T-helper 1 cell treated with Interleukin-12 subunit alpha and Interleukin-12 subunit beta and Interleukin-4 antibody, amounts not matched to agents 30 ng/mL and 1 ng/mL, for 36 hours (primary cell): ENCODE data around the gene ACOX1. TPM values are rescaled to one million over a fixed set of nuclear protein-coding genes. Genes with fewer than 3 reads are reported as not detected.

Source experiments
- intact Hi-C: fragments of 100-400 bp; cut with micrococcal nuclease; formaldehyde crosslinking; loops from one replicate; pipeline ENCODE4 v1.15.1; 2024
- total RNA-seq: library from RNA; stranded (reverse); gene quantifications from 2 replicates; pipeline ENCODE4 v1.2.3, GENCODE V29; 2022

Gene ACOX1
- total RNA-seq, 1 donor from 2014 or later, result 38.1 TPM

DNA sequence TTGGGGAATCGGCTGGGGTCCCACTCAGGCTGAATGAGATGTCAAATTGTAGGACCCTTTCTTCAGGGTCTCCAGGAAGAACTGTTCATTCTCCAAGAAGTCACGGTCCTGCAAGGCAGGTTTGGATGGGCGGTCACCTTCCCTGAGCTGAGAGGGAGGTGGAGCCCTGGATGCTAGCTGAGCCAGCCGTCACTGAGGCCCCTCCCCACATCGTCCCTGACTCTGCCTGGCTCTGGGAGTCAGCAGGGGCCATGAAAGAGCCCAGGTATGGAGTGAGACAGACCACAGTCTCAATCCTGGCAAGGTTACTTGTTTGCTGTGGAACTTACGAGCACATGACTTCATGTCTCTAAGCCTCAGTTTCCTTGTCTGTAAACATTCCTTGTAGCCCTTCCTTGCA, 68.3 kb downstream of the ACOX1 start:
- intact Hi-C loops, result no loop called here

DNA sequence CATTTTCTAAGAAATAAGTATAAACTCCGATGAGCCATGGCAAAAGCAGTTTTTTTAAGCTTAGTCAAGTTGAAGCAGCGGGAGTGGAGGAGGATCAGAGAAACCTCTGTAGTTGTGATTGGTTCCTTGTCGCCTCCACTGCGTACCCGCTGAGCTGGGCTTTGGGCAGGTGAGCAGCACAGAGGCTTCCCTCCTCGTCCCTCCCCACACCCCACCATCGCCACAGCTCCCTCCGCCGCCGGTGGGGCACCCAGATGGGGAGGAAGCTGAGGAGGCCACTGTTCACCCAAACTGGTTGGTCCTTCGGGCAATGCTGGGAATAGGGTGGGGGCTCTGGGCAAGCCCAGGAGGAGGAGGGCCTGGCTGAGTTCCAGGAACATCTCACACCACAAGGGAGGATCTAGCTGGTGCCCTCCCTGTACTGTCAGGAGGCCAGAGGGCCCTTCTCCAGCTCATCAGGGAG, 69.1 kb downstream of the ACOX1 start:
- intact Hi-C loops, result loop anchor here (10.0 kb wide), 1 partner anchor 165 kb away; the partner anchor contains the start of genes GALR2, SRP68 and ZACN

DNA sequence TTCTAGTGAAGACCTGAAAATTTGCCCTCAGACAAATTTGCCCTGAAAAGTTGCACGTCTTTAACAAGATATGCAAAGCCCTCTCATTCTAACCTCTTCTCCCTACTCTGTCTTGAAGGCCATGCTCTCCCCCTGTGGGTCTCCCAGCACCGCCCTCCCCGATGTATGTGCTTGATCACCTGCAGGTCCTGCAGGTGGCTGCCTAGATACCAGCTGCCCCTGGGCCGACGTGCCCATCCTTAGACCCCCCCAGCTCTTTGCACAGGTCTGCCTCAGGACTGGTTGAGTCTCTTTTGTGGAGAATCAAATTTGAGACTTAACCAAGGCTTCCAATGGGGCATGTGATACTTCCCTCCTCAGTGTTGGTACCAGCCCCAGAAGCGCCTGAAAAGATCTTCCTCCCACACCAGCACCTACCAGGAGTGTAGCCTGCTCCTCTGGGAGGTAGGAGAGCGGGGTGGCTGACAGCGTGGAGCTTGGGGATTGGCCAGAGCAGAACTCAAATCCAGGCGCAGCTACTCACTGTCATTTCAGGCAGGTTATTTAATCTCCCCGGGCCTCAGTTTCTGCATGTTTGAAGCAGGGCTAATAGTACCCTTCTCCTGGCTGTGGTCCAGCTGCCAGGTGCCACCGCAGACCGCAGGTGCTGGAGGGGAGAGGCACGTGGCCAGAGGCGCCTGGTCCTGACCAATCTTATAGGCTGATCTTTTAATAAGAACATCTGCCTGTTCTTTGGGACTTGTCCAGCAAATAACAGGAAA, 69.7 kb downstream of the ACOX1 start:
- intact Hi-C loops, result loop anchor here (10.0 kb wide), 1 partner anchor 166 kb away; the partner anchor contains the start of genes GALR2, SRP68 and ZACN

DNA sequence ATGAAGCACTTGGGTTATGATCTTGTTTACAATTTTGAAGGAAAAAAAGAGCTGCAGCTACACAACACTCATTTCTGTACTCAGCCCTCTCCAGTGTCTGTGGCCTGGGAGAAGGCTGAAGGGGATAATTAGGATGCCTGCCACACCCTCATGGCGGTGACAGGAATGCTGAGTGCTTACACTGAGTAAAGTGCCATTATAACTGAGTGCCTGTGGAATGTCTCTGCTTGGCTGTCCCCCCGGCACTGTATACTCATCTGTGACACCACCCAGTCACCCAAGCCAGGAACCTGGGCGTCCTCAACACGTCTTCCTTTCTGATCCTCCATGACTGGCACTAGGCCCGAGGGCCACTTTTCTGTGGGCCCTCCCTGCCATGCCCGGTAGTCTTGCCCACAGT, 70.8 kb downstream of the ACOX1 start:
- intact Hi-C loops, result loop anchor here (10.0 kb wide), 1 partner anchor 167 kb away; the partner anchor contains the start of genes GALR2, SRP68 and ZACN

DNA sequence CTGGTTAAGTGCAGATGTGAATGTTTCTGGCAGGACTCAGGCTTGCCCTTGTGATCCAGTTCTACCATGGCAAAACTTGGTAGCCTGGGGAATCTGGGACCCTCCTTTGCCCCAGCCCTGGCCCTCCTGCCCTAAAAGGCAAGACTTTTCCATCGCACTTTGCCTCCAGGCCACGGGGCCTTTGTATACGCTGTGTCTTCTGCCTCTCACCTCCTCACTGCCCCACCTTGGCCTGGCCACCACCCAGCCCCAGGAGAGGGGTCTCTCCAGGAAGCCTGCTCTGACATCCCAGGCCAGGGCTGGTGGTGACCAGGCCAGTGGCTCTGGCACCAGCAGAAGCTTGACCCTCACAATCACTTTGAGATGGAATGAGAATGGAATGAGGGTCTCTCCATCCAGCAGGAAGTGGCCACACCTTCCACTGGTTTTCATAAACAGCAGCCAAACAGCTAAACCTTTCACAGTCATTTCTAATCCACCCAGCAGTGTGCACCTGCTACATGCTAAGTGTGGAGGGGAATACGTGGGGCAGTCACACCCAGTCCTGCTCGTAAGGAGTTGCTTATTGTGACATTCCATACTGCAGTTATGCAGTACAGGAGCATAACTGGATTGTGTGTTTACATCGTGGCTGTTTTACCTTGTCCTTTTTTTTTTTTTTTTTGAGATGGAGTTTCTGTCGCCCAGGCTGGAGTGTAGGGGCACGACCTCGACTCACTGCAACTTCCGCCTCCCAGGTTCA, 72.7 kb downstream of the ACOX1 start:
- intact Hi-C loops, result loop anchor here (10.0 kb wide), 1 partner anchor 168 kb away; the partner anchor contains the start of genes GALR2, SRP68 and ZACN

DNA sequence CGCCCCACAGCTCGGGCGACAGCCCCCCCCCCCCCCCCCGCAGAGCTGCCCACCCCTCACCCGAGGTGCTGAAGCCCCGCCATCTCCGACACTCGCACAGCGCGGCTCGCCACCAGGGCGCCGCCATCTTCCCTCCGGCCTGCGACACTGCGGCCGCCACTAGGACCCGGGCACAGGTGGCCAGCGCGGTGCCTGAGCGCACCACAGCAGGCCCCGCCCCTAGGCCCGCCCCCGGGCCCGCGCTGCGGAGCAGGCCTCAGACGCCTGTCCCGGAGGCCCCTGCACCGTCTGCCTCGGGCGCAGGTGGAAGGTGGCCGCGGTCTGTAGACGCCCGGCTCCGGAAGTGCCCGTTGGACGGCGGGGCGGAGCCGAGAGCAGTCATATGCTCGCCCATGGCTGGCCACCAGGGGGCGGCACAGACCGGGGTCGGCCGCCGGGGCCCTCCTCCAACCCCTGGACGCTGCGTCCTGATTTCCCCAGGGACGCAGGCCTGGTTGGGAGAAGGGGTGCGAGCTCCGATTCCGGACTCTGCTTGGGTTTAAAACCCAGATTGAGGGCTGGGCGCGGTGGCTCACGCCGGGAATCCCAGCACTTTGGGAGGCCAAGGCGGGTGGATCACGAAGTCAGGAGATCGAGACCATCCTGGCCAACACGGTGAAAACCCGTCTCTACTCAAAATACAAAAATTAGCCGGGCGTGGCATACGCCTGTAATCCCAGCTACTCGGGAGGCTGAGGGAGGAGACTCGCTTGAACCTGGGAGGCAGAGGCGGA, 74.0 kb downstream of the ACOX1 start, which contains the start of gene MRPL38:
Gene MRPL38, minus strand, starts transcription at position 136 of the 773 bp plus-strand sequence. Its CDS starts 9 bp downstream, at position 127.
- intact Hi-C loops, result loop anchor here (1.0 to 10.0 kb wide), 10 partner anchors 9 to 238 kb away; partner anchors contain the start of genes ACOX1, CDK3, FBF1 and GALR2

DNA sequence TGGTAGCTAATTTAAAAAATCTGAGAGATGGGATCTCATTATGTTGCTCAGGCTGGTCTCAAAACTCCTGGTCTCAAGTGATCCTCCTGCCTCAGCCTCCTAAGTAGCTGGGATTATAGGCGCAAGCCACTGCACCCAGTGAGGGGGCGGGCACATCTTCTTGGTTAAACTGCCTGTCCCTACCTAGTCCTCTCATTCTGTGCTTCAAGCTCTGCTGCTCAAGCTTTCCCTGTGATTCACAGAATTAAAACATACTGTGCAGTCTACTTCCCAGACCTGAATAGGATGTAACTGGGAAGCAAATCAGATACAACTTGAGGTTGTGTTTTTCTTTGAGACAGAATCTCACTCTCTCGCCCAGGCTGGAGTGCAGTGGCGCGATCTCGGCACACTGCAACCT, 76.6 kb downstream of the ACOX1 start:
- intact Hi-C loops, result loop anchor here (10.0 kb wide), 1 partner anchor 172 kb away; the partner anchor contains the start of genes GALR2, SRP68 and ZACN

DNA sequence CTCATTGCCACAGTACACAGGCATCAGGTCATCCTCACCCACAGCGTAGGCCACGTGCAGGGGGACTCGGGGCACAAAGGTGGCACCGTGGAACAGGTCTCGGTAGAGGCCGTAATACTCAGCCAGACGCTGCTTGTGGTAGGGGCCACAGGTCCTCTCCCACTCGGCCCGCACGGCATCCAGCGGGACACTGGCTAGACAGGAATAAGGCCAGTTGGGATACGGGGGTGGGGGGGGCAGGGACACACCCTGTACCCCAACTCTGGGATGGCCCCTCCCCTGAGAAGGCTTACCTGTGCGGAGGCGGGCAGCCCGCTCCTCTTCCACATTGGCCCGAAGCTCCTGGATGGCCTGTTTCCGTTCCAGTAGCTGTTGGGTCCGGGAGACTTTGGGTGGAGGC, 77.2 kb downstream of the ACOX1 start:
- intact Hi-C loops, result loop anchor here (10.0 kb wide), 1 partner anchor 173 kb away; the partner anchor contains the start of genes GALR2, SRP68 and ZACN

DNA sequence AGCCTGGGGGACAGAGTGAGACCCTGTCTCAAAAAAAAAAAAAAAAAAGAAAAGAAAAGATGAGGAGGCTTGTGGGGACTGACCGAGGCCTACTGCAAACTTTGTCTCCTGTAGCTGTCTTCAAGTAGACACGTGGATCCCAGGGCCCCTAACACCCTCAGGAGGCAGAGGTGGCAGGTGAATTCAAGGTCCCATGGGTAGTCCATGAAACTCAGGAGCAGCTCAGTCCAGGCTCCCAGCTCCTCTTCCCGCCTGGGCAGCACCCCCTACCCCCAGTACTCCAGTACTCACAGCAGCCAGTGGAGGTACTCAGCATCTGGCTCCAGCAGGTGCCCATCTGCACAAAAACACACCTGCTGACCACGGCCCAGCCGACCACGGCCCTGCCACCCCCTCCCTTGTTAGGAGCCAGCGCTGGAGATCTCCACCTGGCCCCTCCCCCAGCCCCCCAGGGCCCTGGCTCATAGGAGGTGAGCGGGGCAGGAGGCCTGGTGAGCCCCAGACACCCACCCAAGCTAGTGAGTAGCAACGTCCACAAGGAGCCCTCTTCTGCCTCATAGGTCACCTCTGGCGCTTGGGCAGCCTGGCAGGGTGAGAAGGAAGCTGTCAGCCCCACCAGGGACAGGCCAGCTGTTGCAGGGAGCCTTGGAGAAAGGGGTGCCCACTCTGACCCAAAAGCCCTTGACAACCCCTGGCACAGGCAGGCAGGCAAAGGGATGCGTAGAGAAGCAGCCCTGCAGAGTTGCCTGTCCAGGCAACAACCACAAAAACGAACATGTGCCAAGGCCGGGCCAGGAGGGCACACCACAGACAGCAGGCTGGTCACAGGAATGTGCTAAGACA, 78.1 kb downstream of the ACOX1 start:
- intact Hi-C loops, result loop anchor here (10.0 kb wide), 1 partner anchor 174 kb away; the partner anchor contains the start of genes GALR2, SRP68 and ZACN

DNA sequence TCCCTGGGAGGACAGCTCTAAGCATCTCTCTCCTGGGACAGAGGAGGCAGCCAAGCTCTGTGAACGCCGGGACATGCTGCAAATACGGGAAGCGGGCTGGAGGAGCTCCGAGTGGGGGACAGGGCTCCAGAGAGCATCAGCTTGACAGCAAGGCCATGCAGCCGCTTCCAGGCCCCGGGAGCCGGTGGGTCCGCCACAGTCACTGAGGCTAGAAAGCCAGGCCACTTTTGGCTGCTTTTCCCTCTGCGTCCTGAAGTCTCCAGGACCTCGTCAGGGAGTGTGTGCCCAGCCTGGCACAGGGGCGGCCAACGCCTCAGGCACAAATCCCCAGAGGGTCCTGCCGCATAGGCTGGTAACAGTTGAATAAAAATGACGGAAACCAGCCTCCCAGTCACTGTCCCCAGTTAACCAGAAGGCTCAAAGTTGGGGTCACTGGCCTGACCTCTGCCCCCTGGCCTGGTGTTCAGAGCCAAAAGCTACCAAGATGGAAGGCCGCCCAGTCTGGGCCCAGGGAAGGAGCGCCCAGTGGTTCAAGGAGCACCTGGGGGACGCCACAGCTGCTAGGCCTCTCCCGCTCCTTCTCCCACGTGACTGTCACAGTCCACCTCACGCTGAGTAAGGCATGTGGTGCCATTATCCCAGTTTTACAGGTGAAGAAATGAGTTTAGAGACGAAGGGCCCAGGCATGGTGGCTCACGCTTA, 79.0 kb downstream of the ACOX1 start:
- intact Hi-C loops, result loop anchor here (10.0 kb wide), 1 partner anchor 175 kb away; the partner anchor contains the start of genes GALR2, SRP68 and ZACN

DNA sequence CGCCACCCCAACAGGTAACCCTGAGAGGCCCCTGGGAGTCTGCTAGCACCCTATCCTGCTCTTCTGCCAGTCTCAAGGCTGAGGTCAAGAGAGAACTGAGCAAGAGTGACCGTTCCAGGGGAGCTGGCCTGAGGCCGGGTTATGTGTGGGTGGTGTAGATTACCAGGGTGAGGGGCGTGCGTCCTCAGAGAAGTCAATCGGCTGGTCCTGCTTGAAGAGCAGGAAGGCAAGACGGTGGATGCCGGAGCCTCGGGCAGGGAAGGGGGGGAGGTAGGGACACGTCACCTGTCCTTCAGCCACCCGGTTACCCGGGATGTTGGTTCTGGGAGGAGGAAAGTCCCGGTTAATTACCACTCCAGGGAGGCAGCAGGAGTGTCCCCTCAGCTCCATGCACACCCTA, 79.6 kb downstream of the ACOX1 start:
- intact Hi-C loops, result no loop called here

DNA sequence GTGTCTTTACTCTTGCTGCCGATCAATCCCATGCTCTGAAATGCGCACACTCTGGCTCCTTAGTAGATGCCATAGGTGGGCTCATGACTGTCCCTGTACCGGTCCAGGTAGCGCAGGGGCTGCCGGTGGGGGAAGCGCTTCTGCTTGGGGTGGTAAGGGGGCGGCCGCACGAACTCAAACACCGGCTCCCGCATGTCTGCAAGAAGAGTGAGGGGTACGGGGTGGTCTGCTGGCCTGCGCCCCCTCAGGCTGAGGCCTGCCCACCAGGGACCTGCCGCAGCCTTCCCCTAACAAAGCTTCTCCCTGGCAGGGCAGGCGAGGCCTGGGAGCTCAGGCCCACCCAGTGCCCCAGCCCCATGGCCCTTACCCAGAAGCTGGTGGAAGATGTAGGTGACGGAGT, 80.2 kb downstream of the ACOX1 start:
- intact Hi-C loops, result no loop called here

DNA sequence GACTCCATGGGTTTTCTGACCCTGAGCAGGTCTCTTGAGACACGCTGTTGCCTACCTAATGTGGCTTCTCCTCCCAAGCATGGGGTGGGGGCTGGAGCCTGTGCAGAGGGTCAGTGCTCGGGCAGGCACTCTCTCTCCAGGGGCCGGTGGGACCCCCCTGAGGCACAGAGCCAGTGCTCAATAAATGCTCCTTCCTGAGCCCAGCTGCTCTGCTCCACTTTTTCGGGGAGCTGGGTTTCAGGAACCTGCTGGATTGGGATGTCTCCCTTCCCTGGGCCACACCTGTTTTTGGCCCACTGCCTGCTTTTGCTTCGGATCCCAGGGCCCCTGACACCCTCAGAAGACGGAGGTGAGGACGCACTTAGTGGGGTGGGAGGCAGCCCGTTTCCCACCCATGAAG, 80.9 kb downstream of the ACOX1 start:
- intact Hi-C loops, result no loop called here

DNA sequence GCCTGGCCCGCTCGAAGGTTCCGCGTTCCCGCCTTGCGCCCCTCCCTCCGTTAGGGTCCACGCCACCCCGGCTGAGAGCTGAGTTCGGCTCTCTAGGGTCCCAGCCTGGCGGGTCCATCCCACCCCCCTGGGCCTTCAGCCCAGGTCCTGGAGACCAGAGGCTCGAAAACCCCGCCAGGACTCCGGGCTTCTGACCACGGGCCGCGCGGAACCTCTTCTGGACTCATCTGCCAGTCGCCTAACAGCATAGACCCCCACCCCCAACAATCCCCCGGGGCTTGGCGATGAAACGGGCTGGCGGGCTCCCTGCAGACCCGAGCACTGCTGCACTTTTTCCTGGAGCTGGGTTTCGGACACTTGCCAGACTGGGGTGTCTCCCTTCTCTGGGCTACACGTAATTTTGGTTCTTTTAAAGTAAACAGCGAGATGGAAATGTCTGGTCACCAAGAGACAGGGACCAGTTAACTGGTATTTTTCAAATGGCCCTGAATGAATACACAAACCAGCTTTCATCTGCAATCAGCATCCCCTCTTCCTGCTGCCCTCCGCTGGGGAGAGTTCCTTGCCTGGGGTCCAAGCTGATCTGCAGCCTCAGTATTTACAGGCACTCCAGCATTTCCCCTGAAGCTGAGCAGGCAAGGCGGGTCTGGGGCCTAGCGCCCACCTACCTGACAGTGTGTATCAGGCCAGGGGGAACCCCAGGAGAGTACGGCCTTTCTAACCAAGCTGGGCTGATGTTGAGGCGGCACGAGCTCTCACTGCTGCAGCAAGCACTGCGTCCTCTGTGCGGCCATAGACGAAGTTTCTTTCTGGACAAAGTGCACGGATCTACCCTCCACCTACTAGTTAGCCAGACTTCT, 81.6 kb downstream of the ACOX1 start:
- intact Hi-C loops, result loop anchor here (2.0 kb wide), 4 partner anchors 21 to 231 kb away; partner anchors contain the start of genes FBF1, RECQL5, SAP30BP and WBP2

DNA sequence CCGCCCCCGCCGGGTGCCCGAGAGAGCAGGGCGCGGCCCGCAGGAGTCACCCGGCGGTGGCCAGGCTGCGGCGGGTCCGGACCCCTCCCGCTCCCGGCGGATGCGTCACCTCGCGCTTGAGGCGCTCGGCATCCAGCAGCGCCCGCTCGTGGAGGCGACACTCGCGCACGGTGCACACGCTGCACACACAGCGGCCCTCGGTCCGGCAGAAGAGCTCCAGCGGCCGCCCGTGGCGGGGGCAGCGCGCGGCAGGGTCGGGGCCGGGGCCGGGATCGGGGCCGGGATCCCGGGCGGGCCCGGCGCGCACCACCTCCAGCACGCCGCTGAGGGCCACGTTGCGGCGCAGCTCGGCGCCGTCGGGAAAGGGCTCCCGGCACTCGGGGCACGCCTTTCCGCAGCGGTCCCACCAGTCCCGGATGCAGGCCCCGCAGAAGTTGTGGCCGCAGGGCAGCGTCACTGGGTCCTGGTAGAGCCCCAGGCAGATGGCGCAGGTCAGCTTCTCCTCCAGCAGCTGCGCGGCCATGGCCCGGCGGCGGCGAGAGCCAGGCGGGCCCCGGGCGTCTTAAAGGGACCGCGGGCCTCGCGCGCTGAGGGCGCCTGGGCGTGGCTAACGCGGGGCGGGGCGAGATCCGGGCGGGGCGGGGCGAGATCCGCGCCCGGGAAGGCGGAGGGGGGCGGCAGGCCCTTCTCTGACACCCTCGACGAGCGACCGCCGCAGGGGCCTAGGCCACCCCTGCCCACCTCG, 82.4 kb downstream of the ACOX1 start, which contains the start of gene TRIM65:
Gene TRIM65, minus strand, starts transcription at position 537 of the 745 bp plus-strand sequence. Its CDS starts 14 bp downstream, at position 523.
- intact Hi-C loops, result loop anchor here (1.0 to 2.0 kb wide), 7 partner anchors 8 to 230 kb away; partner anchors contain the start of genes ACOX1, FBF1, MRPL38 and RECQL5

DNA sequence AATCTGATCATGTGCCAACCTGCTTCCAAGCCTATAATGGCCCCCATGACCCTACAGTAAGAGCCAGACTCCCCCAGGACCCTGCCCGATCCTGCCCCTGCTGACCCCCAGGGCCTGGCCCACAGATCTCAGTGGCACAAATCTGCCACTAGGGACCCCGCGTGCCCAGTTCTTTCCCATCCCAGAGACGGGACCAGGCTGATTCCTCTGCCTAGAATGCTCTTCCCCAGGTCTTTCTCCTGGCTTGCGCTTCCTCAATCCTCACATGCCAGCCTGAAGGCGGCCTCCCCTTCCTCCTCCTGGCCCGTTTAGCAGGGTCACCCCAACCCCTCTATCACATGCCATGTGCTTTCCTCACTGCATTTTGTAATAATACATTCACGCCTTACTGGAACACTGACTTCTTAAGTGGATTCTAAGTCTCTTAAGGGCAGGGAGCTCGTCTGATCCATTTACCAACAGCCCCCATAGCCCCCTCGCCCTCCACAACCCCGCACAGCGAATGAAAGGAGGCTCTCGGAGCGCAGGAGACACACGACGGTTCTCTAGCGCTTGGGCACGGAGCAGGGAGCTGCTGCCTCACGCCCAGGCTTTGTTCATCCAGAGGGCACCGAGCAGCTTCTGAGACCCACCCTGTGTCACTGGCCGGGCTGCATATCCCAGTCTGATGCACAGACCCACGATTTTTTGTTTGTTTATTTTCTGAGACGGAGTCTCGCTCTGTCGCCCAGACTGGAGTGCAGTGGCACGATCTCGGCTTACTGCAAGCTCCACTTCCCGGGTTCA, 83.4 kb downstream of the ACOX1 start:
- intact Hi-C loops, result loop anchor here (1.0 to 2.0 kb wide), 7 partner anchors 9 to 229 kb away; partner anchors contain the start of genes ACOX1, FBF1, MRPL38 and RECQL5
